GM23248 (cell line): ENCODE results near the gene RHOT2. TPM values are rescaled to one million over a fixed set of nuclear protein-coding genes. Genes with fewer than 3 reads are reported as not detected.

Source experiments
- DNase-seq: peaks from one replicate; pipeline ENCODE4 v3.0.0-alpha.2; 2015
- H2AFZ ChIP-seq: fragments of 200-600 bp; sonication (generic); 2 replicates; pipeline ENCODE4 v1.6.1; 2016; ENCODE audit warnings: antibody characterized with exemption
- H3F3A ChIP-seq: fragments of 200-600 bp; sonication (generic); 2 replicates; pipeline ENCODE4 v1.6.1; 2016; ENCODE audit warnings: mild to moderate bottlenecking, antibody characterized with exemption, mixed run types; ENCODE audit not compliant: insufficient read depth
- H3K27ac ChIP-seq: fragments of 200-600 bp; sonication (generic); 2 replicates; pipeline ENCODE4 v1.5.1; 2016; ENCODE audit warnings: mild to moderate bottlenecking
- H3K27me3 ChIP-seq: fragments of 200-600 bp; sonication (generic); replicated peaks from 2 replicates; pipeline ENCODE4 v1.6.1; 2016; ENCODE audit warnings: mild to moderate bottlenecking; ENCODE audit not compliant: insufficient read depth
- H3K36me3 ChIP-seq: fragments of 200-600 bp; sonication (generic); 2 replicates; pipeline ENCODE4 v1.6.1; 2016; ENCODE audit warnings: low read depth, mild to moderate bottlenecking
- H3K4me1 ChIP-seq: fragments of 200-600 bp; sonication (generic); 2 replicates; pipeline ENCODE4 v1.6.1; 2016; ENCODE audit warnings: mild to moderate bottlenecking; ENCODE audit not compliant: insufficient read depth
- H3K4me2 ChIP-seq: fragments of 200-600 bp; sonication (generic); one replicate; pipeline ENCODE4 v1.6.1; 2016; ENCODE audit warnings: mild to moderate bottlenecking; ENCODE audit not compliant: unreplicated experiment
- H3K4me3 ChIP-seq: fragments of 200-600 bp; sonication (generic); 2 replicates; pipeline ENCODE4 v1.5.1; 2016; ENCODE audit warnings: mild to moderate bottlenecking
- H3K79me2 ChIP-seq: fragments of 200-600 bp; sonication (generic); 2 replicates; pipeline ENCODE4 v1.6.1; 2016; ENCODE audit warnings: mild to moderate bottlenecking; ENCODE audit not compliant: insufficient read depth
- H3K9ac ChIP-seq: fragments of 200-600 bp; sonication (generic); 2 replicates; pipeline ENCODE4 v1.6.1; 2016; ENCODE audit warnings: mild to moderate bottlenecking
- H3K9me2 ChIP-seq: fragments of 200-600 bp; sonication (generic); 2 replicates; pipeline ENCODE4 v1.6.1; 2016; ENCODE audit warnings: mixed run types, mild to moderate bottlenecking, moderate library complexity; ENCODE audit not compliant: insufficient read depth
- H3K9me3 ChIP-seq: fragments of 200-600 bp; sonication (generic); one replicate; pipeline ENCODE4 v1.6.1; 2017; ENCODE audit warnings: low read depth
- H4K20me1 ChIP-seq: fragments of 200-600 bp; sonication (generic); 2 replicates; pipeline ENCODE4 v1.6.0; 2016; ENCODE audit not compliant: insufficient read depth
- EZH2 ChIP-seq: fragments of 200-600 bp; sonication (generic); IDR thresholded peaks from 2 replicates; pipeline ENCODE4 v1.6.1; 2018; ENCODE audit warnings: antibody characterized with exemption, mild to moderate bottlenecking; ENCODE audit not compliant: insufficient read depth, poor library complexity, severe bottlenecking
- EZH2phosphoT487 ChIP-seq: fragments of 200-600 bp; sonication (generic); IDR thresholded peaks from 2 replicates; pipeline ENCODE4 v1.6.1; 2018; ENCODE audit warnings: antibody characterized with exemption, moderate library complexity, mild to moderate bottlenecking, low read depth; ENCODE audit not compliant: insufficient read depth
- WGBS, 2 experiments: methylation state at CpG; one replicate each; pipeline ENCODE4 v1.1.6; 2015 to 2017; ENCODE audit warnings: low lambda C conversion rate in 2 of 2, low coverage in 1 of 2; ENCODE audit errors: missing lambda C conversion rate in 2 of 2; 5-methylcytosine and 5-hydroxymethylcytosine counted together
- in situ Hi-C: fragments of 300-500 bp; cut with MboI; formaldehyde crosslinking; loops from 2 replicates; pipeline ENCODE4 v1.15.0; 2020
- polyA plus RNA-seq: library from polyadenylated mRNA; unstranded; fragments of >200 nt; fragmentation: Nextera tagmentation; extraction: Ambion mirVana; gene quantifications from 2 replicates; pipeline ENCODE4 v1.2.1, GENCODE V29; 2016
- total RNA-seq: library from RNA; depleted of rRNA; stranded (reverse); fragments of >200 nt; shearing (Covaris generic); gene quantifications from 2 replicates; pipeline ENCODE4 v1.2.3, GENCODE V29; 2014

Gene RHOT2
- total and polyA plus RNA-seq, 2 experiments from 2014 or later = 65.9 to 70.0 TPM

GRCh38 chr16:629833-630248 lies 38.1 kb upstream of the RHOT2 start:
- H3K9ac ChIP-seq = no peak overlapping the region
- no peak overlapping the region for H3K4me3 ChIP-seq
- DNase-seq = no peak
- H3K4me1 ChIP-seq = peaks cover 16% of the 10 kb centered on the region
- H2AFZ ChIP-seq = no peak overlapping the region
- no peak overlapping the region for H3K27ac ChIP-seq
- H3K36me3 ChIP-seq = no peaks in the 10 kb centered on the region
- no peaks in the 10 kb centered on the region for H4K20me1 ChIP-seq
- H3K79me2 ChIP-seq = 0 out of 2 replicates have a peak, but pooled peaks cover 4% of the 10 kb centered on the region
- no peaks in the 10 kb centered on the region for H3K9me3 ChIP-seq
- H3K4me2 ChIP-seq = no peak overlapping the region
- H3K9me2 ChIP-seq = no peaks in the 10 kb centered on the region
- 0 out of 2 replicates have a peak, but pooled peaks cover 4% of the 10 kb centered on the region for H3F3A ChIP-seq
- TF ChIP-seq EZH2phosphoT487 = no peak
- TF ChIP-seq EZH2 = no peak
- H3K27me3 ChIP-seq = no peaks in the 10 kb centered on the region
- in situ Hi-C loops = no loop called here
- 52 to 53% methylated on average over 10 to 11 of the region's 11 CpGs for WGBS, 2 experiments

DNA sequence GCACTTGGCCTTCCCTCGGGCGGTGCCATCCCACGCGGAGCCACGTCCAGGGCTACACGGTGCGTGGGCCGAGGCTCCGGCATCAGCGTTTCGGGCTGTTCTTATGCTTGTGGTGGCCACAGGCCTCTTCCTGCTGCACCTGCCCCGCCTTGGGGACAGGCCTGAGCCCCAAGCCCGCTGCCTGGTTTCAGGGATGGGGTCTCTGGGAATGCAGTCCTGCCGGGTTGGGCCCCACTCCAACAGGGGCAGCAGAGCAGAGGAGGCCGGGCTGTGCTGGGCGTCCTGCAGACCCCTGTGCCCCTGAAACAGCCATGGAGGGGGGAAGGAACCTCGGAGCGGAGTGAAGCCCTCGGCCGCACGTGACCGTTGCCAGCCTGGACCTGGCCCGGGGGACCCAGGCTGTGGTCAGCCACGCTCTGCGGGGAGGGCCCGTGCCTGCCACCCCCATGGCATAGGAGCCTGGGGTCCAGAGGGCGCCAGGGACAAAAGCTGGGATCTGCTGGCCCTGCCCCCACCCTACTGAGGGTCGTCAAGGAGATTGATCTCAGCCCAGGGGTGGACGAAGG lies 37.6 kb upstream of the RHOT2 start:
- WGBS, 2 experiments = 42 to 46% methylated on average over 26 to 28 of the region's 29 CpGs
- Histone ChIP-seq H4K20me1 (no peaks in the 10 kb centered on the region), H3K9ac (no peak overlapping the region), H3K4me3 (no peak overlapping the region), H3K9me3 (no peaks in the 10 kb centered on the region), H3K9me2 (no peaks in the 10 kb centered on the region), H3K4me1 (peaks cover 18% of the 10 kb centered on the region), H3K27ac (no peak overlapping the region), H2AFZ (no peak overlapping the region), H3K79me2 (peaks cover 9% of the 10 kb centered on the region), H3F3A (0 out of 2 replicates have a peak, but pooled peaks cover 4% of the 10 kb centered on the region), H3K4me2 (no peak overlapping the region), H3K27me3 (no peaks in the 10 kb centered on the region), H3K36me3 (no peaks in the 10 kb centered on the region)
- DNase-seq = peak; percentile 47
- TF ChIP-seq EZH2phosphoT487 (no peak), EZH2 (no peak)
- in situ Hi-C loops = no loop called here

- Histone ChIP-seq H3F3A (0 out of 2 replicates have a peak, but pooled peaks cover 4% of the 10 kb centered on the region), H3K9me3 (no peaks in the 10 kb centered on the region), H2AFZ (no peak within 1 kb of the TSS), H3K36me3 (no peaks in the 10 kb centered on the region), H4K20me1 (no peaks in the 10 kb centered on the region), H3K27ac (no peak within 1 kb of the TSS), H3K27me3 (no peaks in the 10 kb centered on the region), H3K4me1 (peaks cover 18% of the 10 kb centered on the region), H3K4me3 (no peak within 1 kb of the TSS), H3K9me2 (no peaks in the 10 kb centered on the region), H3K9ac (no peak within 1 kb of the TSS), H3K4me2 (no peak within 1 kb of the TSS), H3K79me2 (peaks cover 14% of the 10 kb centered on the region)
- TF ChIP-seq EZH2 (no peak), EZH2phosphoT487 (no peak)
- in situ Hi-C loops = no loop called here
- peak; percentile 26 for DNase-seq
- WGBS, 2 experiments = 6 to 10% methylated on average over 19 to 23 of the region's 23 CpGs
Observed at GRCh38 chr16:630815-631405, 37.0 kb upstream of the RHOT2 start, which contains the start of gene WFIKKN1. TSS of gene WFIKKN1 (plus strand) at chr16:630985. CDS start at chr16:631254, 269 bp downstream.

GRCh38 chr16:631808-632358 lies 36.0 kb upstream of the RHOT2 start:
- Histone ChIP-seq H4K20me1 (no peaks in the 10 kb centered on the region), H3K9me3 (no peaks in the 10 kb centered on the region), H3K79me2 (peaks cover 14% of the 10 kb centered on the region), H3K4me2 (no peak overlapping the region), H3F3A (no peaks in the 10 kb centered on the region), H3K27me3 (no peaks in the 10 kb centered on the region), H3K27ac (no peak overlapping the region), H3K9ac (no peak overlapping the region), H2AFZ (no peak overlapping the region), H3K4me3 (no peak overlapping the region), H3K36me3 (no peaks in the 10 kb centered on the region), H3K4me1 (peaks cover 12% of the 10 kb centered on the region), H3K9me2 (no peaks in the 10 kb centered on the region)
- WGBS, 2 experiments = 39 to 48% methylated on average over 6 to 9 of the region's 9 CpGs
- DNase-seq = no peak
- TF ChIP-seq EZH2phosphoT487 (no peak), EZH2 (no peak)
- in situ Hi-C loops = no loop called here
